ENCODE results near the gene PARP3.

Gene PARP3

GRCh38 chr3:51967384-51968169 lies 25.4 kb downstream of the PARP3 start, which contains the start of gene PCBP4:
Gene PCBP4, minus strand, starts transcription at chr3:51967454. Its CDS starts 6,214 bp downstream, at chr3:51961240.
- H3K27ac ChIP-seq (ENCODE audit: low read depth in 2 of 2, low read length in 2 of 2) = peak within 1 kb of the TSS; percentile 64 to 77
- H3K4me1 ChIP-seq (ENCODE audit: control insufficient read depth in 2 of 2, insufficient read depth in 2 of 2, low read length in 2 of 2) = peaks cover 7 to 13% of the 10 kb centered on the region in 2 donors
- H3K36me3 ChIP-seq (ENCODE audit: control insufficient read depth in 2 of 2, insufficient read depth in 2 of 2, low read length in 2 of 2) = peaks cover 0 to 4% of the 10 kb centered on the region in 2 donors

GRCh38 chr3:51968170-51968775 lies 26.1 kb downstream of the PARP3 start:
- peak overlapping the region; percentile 55 to 59 for H3K4me3 ChIP-seq (ENCODE audit: low read length in 2 of 2)
- H3K36me3 ChIP-seq (ENCODE audit: control insufficient read depth in 2 of 2, insufficient read depth in 2 of 2, low read length in 2 of 2) = peaks cover 0 to 4% of the 10 kb centered on the region in 2 donors
- H3K27me3 ChIP-seq (ENCODE audit: control insufficient read depth in 2 of 2, insufficient read depth in 2 of 2, low read length in 2 of 2) = no peaks in the 10 kb centered on the region
- no peaks in the 10 kb centered on the region for H3K9me3 ChIP-seq (ENCODE audit: control insufficient read depth in 2 of 2, low read length in 2 of 2)
- H3K27ac ChIP-seq (ENCODE audit: low read depth in 2 of 2, low read length in 2 of 2) = peak overlapping the region; percentile 64 to 77
- H3K4me1 ChIP-seq (ENCODE audit: control insufficient read depth in 2 of 2, insufficient read depth in 2 of 2, low read length in 2 of 2) = peaks cover 7 to 13% of the 10 kb centered on the region in 2 donors
- peak overlapping the region; percentile 35 to 71 for H3K9ac ChIP-seq (ENCODE audit: low read depth in 1 of 2, low read length in 2 of 2)

More at GRCh38 chr3:51967384-51968169, 25.4 kb downstream of the PARP3 start, which contains the start of gene PCBP4:
- Histone ChIP-seq H3K9ac (ENCODE audit: low read depth in 1 of 2, low read length in 2 of 2) (peak within 1 kb of the TSS; percentile 71 to 77), H3K27me3 (ENCODE audit: control insufficient read depth in 2 of 2, insufficient read depth in 2 of 2, low read length in 2 of 2) (no peaks in the 10 kb centered on the region), H3K4me3 (ENCODE audit: low read length in 2 of 2) (peak within 1 kb of the TSS; percentile 74 to 81), H3K9me3 (ENCODE audit: control insufficient read depth in 2 of 2, low read length in 2 of 2) (no peaks in the 10 kb centered on the region)

GRCh38 chr3:51968883-51969678 lies 26.9 kb downstream of the PARP3 start:
- Histone ChIP-seq H3K4me1 (ENCODE audit: control insufficient read depth in 2 of 2, insufficient read depth in 2 of 2, low read length in 2 of 2) (peaks cover 11 to 14% of the 10 kb centered on the region in 2 donors), H3K9ac (ENCODE audit: low read depth in 1 of 2, low read length in 2 of 2) (no peak overlapping the region), H3K27ac (ENCODE audit: low read depth in 2 of 2, low read length in 2 of 2) (no peak overlapping the region), H3K36me3 (ENCODE audit: control insufficient read depth in 2 of 2, insufficient read depth in 2 of 2, low read length in 2 of 2) (peaks cover 0 to 4% of the 10 kb centered on the region in 2 donors), H3K9me3 (ENCODE audit: control insufficient read depth in 2 of 2, low read length in 2 of 2) (no peaks in the 10 kb centered on the region), H3K27me3 (ENCODE audit: control insufficient read depth in 2 of 2, insufficient read depth in 2 of 2, low read length in 2 of 2) (no peaks in the 10 kb centered on the region), H3K4me3 (ENCODE audit: low read length in 2 of 2) (no peak overlapping the region)

- Histone ChIP-seq H3K4me1 (ENCODE audit: control insufficient read depth in 2 of 2, insufficient read depth in 2 of 2, low read length in 2 of 2) (peaks cover 19 to 22% of the 10 kb centered on the region in 2 donors), H3K36me3 (ENCODE audit: control insufficient read depth in 2 of 2, insufficient read depth in 2 of 2, low read length in 2 of 2) (peaks cover 0 to 4% of the 10 kb centered on the region in 2 donors), H3K4me3 (ENCODE audit: low read length in 2 of 2) (no peak overlapping the region), H3K9ac (ENCODE audit: low read depth in 1 of 2, low read length in 2 of 2) (no peak overlapping the region), H3K9me3 (ENCODE audit: control insufficient read depth in 2 of 2, low read length in 2 of 2) (no peaks in the 10 kb centered on the region), H3K27ac (ENCODE audit: low read depth in 2 of 2, low read length in 2 of 2) (no peak overlapping the region), H3K27me3 (ENCODE audit: control insufficient read depth in 2 of 2, insufficient read depth in 2 of 2, low read length in 2 of 2) (no peaks in the 10 kb centered on the region)
These were observed 27.7 kb downstream of the PARP3 start for GRCh38 chr3:51969841-51970240.

GRCh38 chr3:51970606-51971300 lies 28.6 kb downstream of the PARP3 start:
- Histone ChIP-seq H3K4me1 (ENCODE audit: control insufficient read depth in 2 of 2, insufficient read depth in 2 of 2, low read length in 2 of 2) (peaks cover 22 to 27% of the 10 kb centered on the region in 2 donors), H3K9me3 (ENCODE audit: control insufficient read depth in 2 of 2, low read length in 2 of 2) (no peaks in the 10 kb centered on the region), H3K36me3 (ENCODE audit: control insufficient read depth in 2 of 2, insufficient read depth in 2 of 2, low read length in 2 of 2) (peaks cover 0 to 4% of the 10 kb centered on the region in 2 donors), H3K27me3 (ENCODE audit: control insufficient read depth in 2 of 2, insufficient read depth in 2 of 2, low read length in 2 of 2) (no peaks in the 10 kb centered on the region), H3K27ac (ENCODE audit: low read depth in 2 of 2, low read length in 2 of 2) (no peak overlapping the region), H3K9ac (ENCODE audit: low read depth in 1 of 2, low read length in 2 of 2) (no peak overlapping the region), H3K4me3 (ENCODE audit: low read length in 2 of 2) (no peak overlapping the region)

- no peaks in the 10 kb centered on the region for H3K9me3 ChIP-seq (ENCODE audit: control insufficient read depth in 2 of 2, low read length in 2 of 2)
- no peak overlapping the region for H3K27ac ChIP-seq (ENCODE audit: low read depth in 2 of 2, low read length in 2 of 2)
- peaks cover 25 to 28% of the 10 kb centered on the region in 2 donors for H3K4me1 ChIP-seq (ENCODE audit: control insufficient read depth in 2 of 2, insufficient read depth in 2 of 2, low read length in 2 of 2)
- H3K4me3 ChIP-seq (ENCODE audit: low read length in 2 of 2) = no peak overlapping the region
- peaks cover 0 to 4% of the 10 kb centered on the region in 2 donors for H3K36me3 ChIP-seq (ENCODE audit: control insufficient read depth in 2 of 2, insufficient read depth in 2 of 2, low read length in 2 of 2)
- H3K9ac ChIP-seq (ENCODE audit: low read depth in 1 of 2, low read length in 2 of 2) = no peak overlapping the region
- no peaks in the 10 kb centered on the region for H3K27me3 ChIP-seq (ENCODE audit: control insufficient read depth in 2 of 2, insufficient read depth in 2 of 2, low read length in 2 of 2)
These were observed 29.2 kb downstream of the PARP3 start for GRCh38 chr3:51971350-51971749.

- no peaks in the 10 kb centered on the region for H3K27me3 ChIP-seq (ENCODE audit: control insufficient read depth in 2 of 2, insufficient read depth in 2 of 2, low read length in 2 of 2)
- peak overlapping the region; percentile 87 to 95 for H3K27ac ChIP-seq (ENCODE audit: low read depth in 2 of 2, low read length in 2 of 2)
- H3K4me1 ChIP-seq (ENCODE audit: control insufficient read depth in 2 of 2, insufficient read depth in 2 of 2, low read length in 2 of 2) = peaks cover 16 to 18% of the 10 kb centered on the region in 2 donors
- peak overlapping the region; percentile 90 to 95 for H3K4me3 ChIP-seq (ENCODE audit: low read length in 2 of 2)
- H3K9me3 ChIP-seq (ENCODE audit: control insufficient read depth in 2 of 2, low read length in 2 of 2) = no peaks in the 10 kb centered on the region
- H3K9ac ChIP-seq (ENCODE audit: low read depth in 1 of 2, low read length in 2 of 2) = peak overlapping the region; percentile 92 to 96
- peaks cover 0 to 4% of the 10 kb centered on the region in 2 donors for H3K36me3 ChIP-seq (ENCODE audit: control insufficient read depth in 2 of 2, insufficient read depth in 2 of 2, low read length in 2 of 2)
These were observed 32.3 kb downstream of the PARP3 start for GRCh38 chr3:51974277-51974962.

- Histone ChIP-seq H3K36me3 (ENCODE audit: control insufficient read depth in 2 of 2, insufficient read depth in 2 of 2, low read length in 2 of 2) (no peaks in the 10 kb centered on the region), H3K4me3 (ENCODE audit: low read length in 2 of 2) (peak within 1 kb of the TSS; percentile 90 to 95), H3K27ac (ENCODE audit: low read depth in 2 of 2, low read length in 2 of 2) (peak within 1 kb of the TSS; percentile 87 to 95), H3K9ac (ENCODE audit: low read depth in 1 of 2, low read length in 2 of 2) (peak within 1 kb of the TSS; percentile 92 to 96), H3K4me1 (ENCODE audit: control insufficient read depth in 2 of 2, insufficient read depth in 2 of 2, low read length in 2 of 2) (peaks cover 16 to 18% of the 10 kb centered on the region in 2 donors), H3K27me3 (ENCODE audit: control insufficient read depth in 2 of 2, insufficient read depth in 2 of 2, low read length in 2 of 2) (no peaks in the 10 kb centered on the region), H3K9me3 (ENCODE audit: control insufficient read depth in 2 of 2, low read length in 2 of 2) (no peaks in the 10 kb centered on the region)
These were observed 33.0 kb downstream of the PARP3 start, which contains the start of gene ABHD14A for GRCh38 chr3:51974963-51975851. Gene ABHD14A, plus strand, starts transcription at chr3:51975064. Its CDS starts 72 bp downstream, at chr3:51975136.
